NT2/D1 (cell line): ENCODE results near the gene HSH2D.
A peak's percentile ranks its signal among the peaks of the same experiment; 100 is the strongest.

Experiments used
- DNase-seq: peaks from one replicate; pipeline ENCODE4 v3.0.0-alpha.2; 2011; ENCODE audit warnings: low read depth, low spot score
- H3K27me3 ChIP-seq: 2 replicates; pipeline ENCODE4 v1.6.0; 2011; ENCODE audit warnings: mild to moderate bottlenecking; ENCODE audit not compliant: insufficient read length, insufficient read depth
- H3K36me3 ChIP-seq: 2 replicates; pipeline ENCODE4 v1.6.1; 2011; ENCODE audit warnings: mild to moderate bottlenecking, low read length, mixed read lengths; ENCODE audit not compliant: insufficient read depth, insufficient read length
- H3K4me1 ChIP-seq: 2 replicates; pipeline ENCODE4 v1.5.1; 2011; ENCODE audit not compliant: insufficient read depth, insufficient read length
- H3K4me3 ChIP-seq: 2 replicates; pipeline ENCODE4 v1.5.1; 2011; ENCODE audit warnings: low read depth; ENCODE audit not compliant: insufficient read length
- H3K9ac ChIP-seq: 2 replicates; pipeline ENCODE4 v1.6.0; 2011; ENCODE audit warnings: low read depth; ENCODE audit not compliant: insufficient read length
- H3K9me3 ChIP-seq: 2 replicates; pipeline ENCODE4 v1.5.1; 2011; ENCODE audit warnings: mild to moderate bottlenecking, low read length; ENCODE audit not compliant: insufficient read depth
- SUZ12 ChIP-seq: IDR thresholded peaks from 2 replicates; pipeline ENCODE4 v1.6.1; 2011; ENCODE audit not compliant: insufficient read length, insufficient read depth; ENCODE audit errors: extremely low read depth
- YY1 ChIP-seq: IDR thresholded peaks from 2 replicates; pipeline ENCODE4 v1.6.1; 2011; ENCODE audit not compliant: insufficient read length, insufficient read depth
- ZNF274 ChIP-seq: IDR thresholded peaks from 2 replicates; pipeline ENCODE4 v1.6.1; 2011; ENCODE audit warnings: mild to moderate bottlenecking, low read depth, low read length

Gene HSH2D

DNA sequence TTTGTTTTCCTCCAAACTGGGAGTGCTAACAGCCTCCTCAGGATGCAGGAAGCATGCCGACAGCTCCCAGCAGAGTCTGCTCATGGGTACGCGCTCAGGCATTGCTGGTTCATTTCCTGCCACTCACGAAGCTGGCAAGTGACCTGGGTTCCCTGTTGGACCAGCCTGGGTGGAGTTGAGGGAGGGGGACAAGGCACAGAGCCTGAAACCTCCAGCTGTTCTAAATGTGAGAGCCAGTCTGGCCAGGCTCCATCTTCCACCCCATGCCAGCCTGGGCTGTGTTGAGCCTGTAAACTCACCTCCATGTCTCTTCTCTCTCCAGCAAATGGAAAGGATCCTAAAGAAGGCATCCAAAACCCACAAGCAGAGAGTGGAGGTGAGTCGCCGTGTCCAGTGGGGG lies 46.7 kb downstream of the HSH2D start:
- Histone ChIP-seq H3K36me3 (peaks cover 52% of the 10 kb centered on the region), H3K4me1 (no peaks in the 10 kb centered on the region), H3K9ac (no peak overlapping the region), H3K4me3 (no peak overlapping the region), H3K9me3 (no peaks in the 10 kb centered on the region), H3K27me3 (no peaks in the 10 kb centered on the region)
- no peak for DNase-seq
- TF ChIP-seq YY1: no peak
- TF ChIP-seq ZNF274: no peak
- TF ChIP-seq SUZ12: no peak

DNA sequence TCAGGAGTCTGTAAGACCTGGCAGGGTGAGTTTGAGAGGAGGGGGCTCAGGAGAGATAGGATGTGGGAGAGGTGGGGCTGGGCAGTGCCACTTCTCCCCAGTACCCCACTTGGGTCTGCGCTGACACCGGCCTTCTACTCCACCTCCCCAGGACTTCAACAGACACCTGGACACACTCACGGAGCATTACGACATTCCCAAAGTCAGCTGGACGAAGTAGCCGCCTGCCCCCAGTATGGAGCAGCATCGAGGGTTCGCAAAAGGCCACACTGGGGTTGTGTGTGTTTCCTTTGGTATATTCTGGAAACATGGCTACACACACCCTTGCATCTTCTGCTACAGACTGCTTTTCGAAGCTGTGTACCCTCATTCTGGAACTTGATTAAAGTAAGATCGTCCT lies 47.3 kb downstream of the HSH2D start:
- DNase-seq: no peak
- Histone ChIP-seq H3K4me3 (no peak overlapping the region), H3K4me1 (no peaks in the 10 kb centered on the region), H3K9me3 (no peaks in the 10 kb centered on the region), H3K27me3 (no peaks in the 10 kb centered on the region), H3K9ac (no peak overlapping the region), H3K36me3 (peaks cover 52% of the 10 kb centered on the region)
- TF ChIP-seq SUZ12 (no peak), YY1 (no peak), ZNF274 (no peak)

DNA sequence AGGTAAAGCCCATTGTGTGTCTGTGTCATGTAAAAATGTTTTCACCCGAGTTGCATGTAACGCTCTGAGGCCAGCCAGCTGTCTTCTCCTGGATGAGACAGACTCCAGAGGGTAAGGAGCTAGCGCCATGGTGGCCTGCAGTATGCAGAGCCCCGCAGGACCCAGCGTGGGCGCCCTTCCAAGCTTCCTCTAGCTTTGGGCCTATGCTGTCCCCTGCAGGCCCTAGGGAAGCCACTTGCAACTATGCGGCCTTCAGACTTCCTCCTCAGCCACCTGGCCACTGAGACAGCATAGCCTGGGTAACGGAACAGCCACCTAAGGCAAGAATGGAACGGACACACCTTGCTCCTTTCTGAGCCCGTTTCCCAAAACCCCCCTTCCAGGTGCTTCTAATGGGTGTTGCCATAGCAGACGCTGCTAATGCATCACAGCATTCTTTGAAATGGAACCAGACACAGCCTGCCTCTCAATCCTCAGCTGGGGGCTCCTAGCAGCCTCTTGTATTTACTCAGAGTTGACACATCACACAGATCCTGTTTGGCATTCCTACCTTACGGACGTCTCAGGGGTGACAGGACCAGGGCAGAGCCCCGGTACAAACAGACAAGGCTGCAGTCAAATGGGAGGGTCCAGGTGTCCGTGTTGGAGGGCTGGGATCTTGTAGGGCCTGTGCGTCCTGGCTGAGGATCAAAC lies 47.9 kb downstream of the HSH2D start:
- TF ChIP-seq SUZ12 (no peak), ZNF274 (no peak), YY1 (no peak)
- H3K9ac ChIP-seq: no peak overlapping the region
- no peaks in the 10 kb centered on the region for H3K4me1 ChIP-seq
- H3K4me3 ChIP-seq: no peak overlapping the region
- peaks cover 52% of the 10 kb centered on the region for H3K36me3 ChIP-seq
- H3K27me3 ChIP-seq: no peaks in the 10 kb centered on the region
- no peak for DNase-seq
- no peaks in the 10 kb centered on the region for H3K9me3 ChIP-seq

DNA sequence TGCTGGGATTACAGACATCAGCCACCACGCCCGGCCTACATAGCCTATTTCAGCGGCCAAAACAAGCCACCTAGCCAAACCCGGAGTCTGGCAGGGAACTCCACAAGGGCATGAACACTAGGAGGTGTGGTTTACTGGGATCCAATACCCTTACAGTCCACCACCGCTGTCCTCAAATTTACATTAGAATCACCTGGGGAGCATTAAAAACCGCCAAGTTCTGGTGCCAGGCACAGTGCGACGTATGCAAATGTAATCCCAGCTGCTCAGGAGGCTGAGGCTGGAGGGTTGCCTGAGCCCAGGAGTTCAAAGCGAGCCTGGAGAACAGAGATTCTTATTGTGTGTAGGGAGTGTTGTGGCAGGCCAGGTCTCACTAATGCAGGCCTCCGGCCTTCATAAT lies 50.0 kb downstream of the HSH2D start:
- Histone ChIP-seq H3K9me3 (no peaks in the 10 kb centered on the region), H3K36me3 (peaks cover 35% of the 10 kb centered on the region), H3K27me3 (no peaks in the 10 kb centered on the region), H3K4me3 (no peak overlapping the region), H3K4me1 (no peaks in the 10 kb centered on the region), H3K9ac (no peak overlapping the region)
- DNase-seq: peak; percentile 59
- TF ChIP-seq ZNF274 (no peak), YY1 (no peak), SUZ12 (no peak)

DNA sequence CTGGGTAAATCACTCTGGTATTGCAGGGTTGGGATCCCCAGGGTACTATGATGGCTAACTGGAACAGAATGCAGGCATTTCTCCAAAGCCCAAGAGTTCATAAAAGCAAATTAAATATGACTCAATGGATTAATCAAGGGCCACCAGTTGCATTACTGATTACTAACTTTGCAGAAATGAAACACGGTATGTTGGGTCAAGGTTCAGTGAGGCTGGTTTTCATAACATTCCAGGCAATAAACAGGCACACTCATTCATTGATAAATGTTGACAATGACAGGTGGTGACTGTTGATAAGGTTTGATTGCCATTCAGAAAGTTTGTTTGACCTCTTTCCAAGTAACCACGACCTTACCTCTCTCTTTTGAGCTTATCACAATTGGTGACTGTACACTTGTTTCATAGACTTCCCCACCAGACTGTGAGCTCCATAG lies 53.7 kb downstream of the HSH2D start:
- no peaks in the 10 kb centered on the region for H3K9me3 ChIP-seq
- peak overlapping the region; percentile 96 for H3K9ac ChIP-seq
- DNase-seq: no peak
- peaks cover 5% of the 10 kb centered on the region for H3K4me1 ChIP-seq
- TF ChIP-seq ZNF274 (no peak), SUZ12 (no peak), YY1 (no peak)
- H3K4me3 ChIP-seq: peak overlapping the region; percentile 98
- H3K36me3 ChIP-seq: peaks cover 30% of the 10 kb centered on the region
- H3K27me3 ChIP-seq: no peaks in the 10 kb centered on the region

DNA sequence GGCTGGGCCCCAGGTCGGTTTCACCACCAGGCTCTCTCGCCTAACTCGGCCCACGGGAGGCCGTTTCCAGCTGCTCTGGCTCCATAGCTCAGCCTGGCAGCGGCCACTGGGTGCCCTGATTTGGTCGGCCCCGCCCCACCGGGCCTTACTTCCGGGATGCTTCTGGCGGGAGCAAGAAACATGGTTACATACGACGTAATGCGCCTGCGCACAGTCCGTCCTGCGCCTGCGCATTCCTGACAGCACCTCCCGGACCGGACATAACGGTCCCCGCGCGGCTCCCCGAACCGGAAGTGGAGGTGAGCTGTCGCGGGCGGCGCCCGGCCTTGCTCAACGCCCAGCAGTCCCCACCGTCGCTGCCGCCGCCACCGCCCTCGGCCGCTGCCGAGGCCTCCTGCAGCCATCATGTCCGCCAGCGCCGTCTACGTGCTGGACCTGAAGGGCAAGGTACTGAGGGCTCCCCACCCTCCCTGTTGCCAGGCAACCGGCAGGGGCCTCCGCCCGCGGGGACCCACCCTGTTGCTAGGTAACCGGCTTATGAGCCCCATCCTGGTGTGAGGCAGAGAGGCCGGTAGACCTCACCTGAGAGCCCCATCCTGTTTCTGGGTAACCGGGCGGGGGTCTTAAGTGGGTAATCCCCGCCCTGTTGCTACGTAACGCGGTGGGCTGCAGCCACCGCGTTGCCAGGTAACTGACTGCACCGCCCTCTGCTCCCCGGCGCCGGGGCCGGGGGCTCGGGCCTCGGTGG lies 54.3 kb downstream of the HSH2D start, which contains the start of gene AP1M1:
AP1M1 (plus strand) TSS at position 290 of the 748 bp plus-strand sequence; CDS start at position 406, 116 bp downstream.
- no peak for TF ChIP-seq SUZ12
- TF ChIP-seq YY1: no peak
- TF ChIP-seq ZNF274: no peak
- Histone ChIP-seq H3K9ac (peak within 1 kb of the TSS; percentile 96), H3K4me3 (peak within 1 kb of the TSS; percentile 98), H3K27me3 (no peaks in the 10 kb centered on the region), H3K9me3 (no peaks in the 10 kb centered on the region), H3K4me1 (peaks cover 5% of the 10 kb centered on the region), H3K36me3 (peaks cover 33% of the 10 kb centered on the region)
- DNase-seq: peak; percentile 98

DNA sequence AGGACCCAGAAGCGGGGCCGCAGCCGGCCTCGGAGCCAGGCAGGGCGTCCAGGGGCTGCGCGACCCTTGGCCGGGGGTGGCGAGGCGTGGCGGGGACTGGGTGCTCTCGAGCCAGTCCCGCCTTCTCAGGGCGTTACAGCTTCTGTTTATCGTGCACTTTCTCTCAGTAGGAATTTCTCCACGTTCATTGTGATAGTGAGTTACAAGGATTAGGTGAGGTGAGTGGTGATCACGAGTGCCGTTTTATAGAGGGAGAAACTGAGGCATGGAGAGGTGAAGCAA lies 54.8 kb downstream of the HSH2D start:
- no peaks in the 10 kb centered on the region for H3K27me3 ChIP-seq
- peaks cover 5% of the 10 kb centered on the region for H3K4me1 ChIP-seq
- no peak for DNase-seq
- peak overlapping the region; percentile 96 for H3K9ac ChIP-seq
- H3K36me3 ChIP-seq: peaks cover 38% of the 10 kb centered on the region
- peak overlapping the region; percentile 98 for H3K4me3 ChIP-seq
- H3K9me3 ChIP-seq: no peaks in the 10 kb centered on the region
- TF ChIP-seq YY1: no peak
- TF ChIP-seq ZNF274: no peak
- no peak for TF ChIP-seq SUZ12
